Measurements from ENCODE around the gene TRAF7.
"Not testable (repeated sequence)": the region's sequence is repeated elsewhere in the genome, so short reads cannot be mapped to it uniquely, and the experiment has no call there.

TRAF7 gene

GRCh38 chr16:2122934-2123683 is 32.5 kb upstream of the TRAF7 start:
- DNase-seq = not testable (repeated sequence)

DNA sequence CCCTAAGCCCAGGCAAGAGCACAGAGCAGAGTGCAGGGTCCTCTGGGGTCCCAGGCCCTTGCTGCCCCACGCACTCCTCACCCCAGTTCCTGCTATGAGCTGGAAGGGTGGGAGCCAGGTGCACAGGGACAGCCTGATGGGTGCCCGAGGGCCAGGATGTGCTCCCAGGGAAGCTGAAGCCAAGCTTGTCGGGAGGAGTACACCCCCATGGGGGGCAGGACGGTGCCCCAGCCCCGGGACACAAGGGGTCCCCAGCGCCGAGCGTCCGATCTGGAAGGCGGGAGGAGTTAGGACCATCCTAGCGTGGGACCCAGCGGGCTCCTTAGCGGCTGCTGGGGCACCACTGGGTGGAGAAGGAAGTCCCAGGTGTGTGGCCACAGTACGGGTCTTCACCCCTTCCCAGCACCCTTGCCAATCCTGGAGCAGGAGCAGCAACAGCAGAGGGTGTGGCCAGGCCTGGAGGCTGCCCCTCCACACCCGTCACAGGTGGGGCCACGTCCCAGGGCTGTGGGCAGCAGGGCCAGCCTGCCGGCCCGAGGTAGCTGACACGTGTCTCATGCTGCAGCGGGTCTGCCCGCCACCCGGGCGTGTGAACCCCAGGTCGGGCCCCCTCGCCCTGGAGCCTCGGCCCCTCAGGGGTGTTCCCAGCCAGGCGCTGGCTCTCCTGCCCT is 31.7 kb upstream of the TRAF7 start:
- DNase-seq = not testable (repeated sequence)

DNA sequence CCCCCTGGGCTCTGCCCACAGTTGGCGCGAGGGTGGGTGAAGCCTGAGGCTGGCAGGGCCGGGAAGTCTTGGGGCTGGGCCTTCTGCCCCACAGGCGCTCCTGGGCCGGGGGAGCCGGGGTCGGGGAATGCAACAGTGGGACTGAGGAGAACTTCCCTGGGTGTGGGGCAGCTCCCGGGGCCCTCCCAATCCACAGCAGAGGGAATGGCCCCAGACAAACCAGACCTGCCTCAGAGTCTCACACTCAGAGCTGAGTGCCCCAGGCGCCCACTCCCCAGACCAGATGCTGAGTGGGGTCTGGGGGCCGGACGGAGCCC is 31.2 kb upstream of the TRAF7 start:
- DNase-seq = not testable (repeated sequence)

DNA sequence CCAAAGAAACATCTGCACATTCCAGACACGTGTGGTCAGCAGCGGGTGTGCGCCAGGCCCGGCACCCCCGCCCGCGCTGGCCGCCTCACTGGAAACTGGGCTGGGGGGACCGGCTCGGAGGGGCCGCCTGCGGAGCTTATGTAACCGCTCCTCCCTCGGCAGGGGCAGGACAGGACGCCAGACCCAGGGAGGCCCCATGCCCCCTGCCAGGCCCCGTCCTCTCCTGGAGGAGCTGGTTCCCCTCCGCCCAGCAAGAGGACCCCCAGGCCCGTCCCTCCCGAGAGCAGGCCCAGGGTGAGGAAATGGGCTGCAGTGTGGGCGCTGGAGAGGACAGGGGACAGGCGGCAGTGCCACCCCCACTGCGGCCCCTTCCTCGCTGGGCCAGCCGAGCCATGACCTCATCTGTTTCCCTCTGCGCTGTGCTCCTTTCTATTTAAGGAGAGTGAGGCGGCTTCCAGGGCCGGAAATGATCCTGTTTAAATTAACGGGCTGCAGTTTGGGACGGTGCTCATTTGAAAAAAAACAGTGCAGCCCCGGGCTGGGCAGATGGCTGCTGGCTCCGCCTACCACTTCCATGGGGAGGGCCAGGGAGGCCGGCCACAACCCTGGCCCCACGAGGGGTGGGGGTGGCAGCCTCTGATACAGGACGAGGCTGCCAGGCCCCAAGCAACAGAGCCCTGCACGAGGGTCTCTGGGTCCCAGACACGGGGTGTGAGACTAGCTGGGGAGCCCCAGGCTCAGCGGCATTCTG is 30.7 kb upstream of the TRAF7 start:
- not testable (repeated sequence) for DNase-seq

- DNase-seq = not testable (repeated sequence)
These were observed 30.0 kb upstream of the TRAF7 start for GRCh38 chr16:2125609-2126008.

GRCh38 chr16:2126161-2126743 is 29.3 kb upstream of the TRAF7 start:
- not testable (repeated sequence) for DNase-seq

GRCh38 chr16:2126928-2127556 is 28.5 kb upstream of the TRAF7 start:
- DNase-seq = not testable (repeated sequence)

DNA sequence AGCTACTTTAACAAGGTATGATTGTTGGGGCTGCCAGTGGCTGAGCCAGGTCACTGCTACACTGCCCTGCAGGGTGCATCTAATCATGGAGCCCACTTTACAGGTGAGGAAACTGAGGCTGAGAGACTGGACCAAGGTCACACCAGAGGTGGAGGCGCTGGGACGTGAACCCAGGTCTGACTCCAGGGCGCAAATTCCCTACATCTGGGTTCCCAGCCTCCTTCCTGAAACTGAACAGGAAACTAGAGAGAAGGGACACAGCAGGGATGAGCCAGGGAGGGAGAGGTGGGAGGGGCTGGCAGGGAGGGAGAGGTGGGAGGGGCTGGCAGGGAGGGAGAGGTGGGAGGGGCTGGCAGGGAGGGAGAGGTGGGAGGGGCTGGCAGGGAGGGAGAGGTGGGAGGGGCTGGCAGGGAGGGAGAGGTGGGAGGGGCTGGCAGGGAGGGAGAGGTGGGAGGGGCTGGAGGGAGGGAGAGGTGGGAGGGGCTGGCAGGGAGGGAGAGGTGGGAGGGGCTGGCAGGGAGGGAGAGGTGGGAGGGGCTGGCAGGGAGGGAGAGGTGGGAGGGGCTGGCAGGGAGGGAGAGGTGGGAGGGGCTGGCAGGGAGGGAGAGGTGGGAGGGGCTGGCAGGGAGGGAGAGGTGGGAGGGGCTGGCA is 27.8 kb upstream of the TRAF7 start:
- peak; percentile 47 for DNase-seq

GRCh38 chr16:2129251-2129650 is 26.3 kb upstream of the TRAF7 start:
- not testable (repeated sequence) for DNase-seq

DNA sequence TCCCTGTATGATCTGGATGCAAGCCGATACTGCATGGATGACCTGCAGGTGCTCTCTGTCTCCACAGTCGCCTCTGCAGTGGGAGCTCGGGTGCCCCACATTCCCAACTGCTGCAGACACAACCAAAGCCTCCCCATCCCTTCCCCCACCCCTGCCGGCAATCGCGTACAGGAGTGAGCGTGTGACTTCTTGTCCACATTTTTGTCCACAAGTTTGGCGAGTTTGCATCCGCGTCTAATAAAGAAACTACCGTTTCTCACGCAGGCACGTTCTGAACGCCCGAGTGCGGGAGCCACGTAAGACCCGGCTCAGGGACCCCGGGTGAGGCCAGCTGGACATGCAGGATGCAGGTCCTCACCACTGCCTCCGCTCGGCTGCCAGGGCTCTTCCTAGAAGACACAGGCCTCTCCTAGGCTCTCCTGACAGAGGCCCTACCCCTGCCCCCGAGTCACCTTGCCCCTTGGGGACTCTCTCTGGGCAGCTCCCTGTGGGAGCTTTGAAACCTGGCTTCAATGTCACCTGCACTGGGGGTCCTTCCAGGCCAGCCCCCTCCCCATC is 25.6 kb upstream of the TRAF7 start:
- not testable (repeated sequence) for DNase-seq

- not testable (repeated sequence) for DNase-seq
These were observed 21.8 kb upstream of the TRAF7 start for GRCh38 chr16:2133797-2134196.

GRCh38 chr16:2135071-2135470 is 20.5 kb upstream of the TRAF7 start:
- not testable (repeated sequence) for DNase-seq

GRCh38 chr16:2135770-2136490 is 19.7 kb upstream of the TRAF7 start, which contains the start of gene PKD1:
TSS of gene PKD1 (minus strand) at chr16:2135898. CDS start at chr16:2135689, 209 bp downstream.
- DNase-seq = peak; percentile 100

GRCh38 chr16:2142942-2143877 is 12.4 kb upstream of the TRAF7 start:
- peak; percentile 43 for DNase-seq

DNA sequence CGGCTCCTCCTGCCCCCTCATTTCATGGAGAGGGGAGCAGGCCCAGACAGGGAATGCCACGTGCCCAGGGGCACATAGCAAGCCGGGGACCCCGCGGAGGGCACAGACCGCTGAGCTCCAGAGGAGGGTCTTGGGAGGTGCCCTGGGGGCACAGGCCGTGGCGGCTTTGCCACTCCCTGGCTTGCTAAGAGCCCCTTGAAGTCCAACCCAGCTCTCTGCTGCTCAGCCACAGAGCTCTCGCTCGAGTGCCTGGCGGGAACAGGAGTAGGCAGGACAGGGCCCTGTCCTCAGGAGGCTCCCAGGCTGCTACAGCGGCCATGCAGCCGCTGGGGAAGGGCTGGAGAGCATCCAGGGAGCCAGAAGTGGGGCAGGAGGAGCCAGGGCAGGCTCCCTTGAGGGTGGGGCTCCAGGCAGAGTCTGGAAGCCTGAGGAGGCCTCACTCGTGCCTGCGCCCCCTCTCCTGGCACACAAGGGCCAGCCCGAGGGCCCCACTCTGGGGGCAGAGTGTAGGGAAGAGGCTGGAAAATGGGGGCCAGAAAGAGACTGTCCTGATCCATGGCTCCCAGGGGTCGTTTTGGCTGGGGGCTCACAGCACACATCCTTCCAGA is 11.6 kb upstream of the TRAF7 start:
- DNase-seq = no peak

- no peak for DNase-seq
These were observed 9.7 kb upstream of the TRAF7 start for GRCh38 chr16:2145843-2146242.

GRCh38 chr16:2147378-2147777 is 8.2 kb upstream of the TRAF7 start:
- DNase-seq = no peak

- peak; percentile 65 for DNase-seq
These were observed 7.5 kb upstream of the TRAF7 start, which contains the start of gene RAB26 for GRCh38 chr16:2147981-2148671. TSS of gene RAB26 (plus strand) at chr16:2148625. CDS start at chr16:2148784, 159 bp downstream.
